ENCODE results near the gene LDLRAD4.

The LDLRAD4 gene

GRCh38 chr18:13568443-13569392, 350.2 kb downstream of the LDLRAD4 start:
- no peak for DNase-seq

DNA sequence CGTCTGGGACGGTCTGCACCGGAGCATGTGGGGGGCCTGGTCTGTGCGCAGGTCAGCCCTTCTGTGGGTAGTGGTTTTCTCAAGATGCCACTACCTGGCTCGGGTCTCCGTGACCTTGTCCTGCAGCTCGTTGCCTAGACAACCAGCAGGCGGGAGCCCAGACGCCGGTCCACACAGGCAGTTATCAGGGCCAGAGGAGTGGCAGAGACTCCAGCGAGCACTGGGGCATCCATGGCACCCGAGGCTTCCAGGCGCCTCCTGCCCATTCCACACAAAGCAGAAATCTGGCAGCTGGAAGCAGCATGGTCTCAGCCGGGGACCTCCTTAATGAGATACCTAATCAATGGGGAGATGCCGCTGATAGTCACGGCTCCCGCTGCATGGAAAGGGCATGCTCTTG, 351.7 kb downstream of the LDLRAD4 start:
- no peak for DNase-seq

DNA sequence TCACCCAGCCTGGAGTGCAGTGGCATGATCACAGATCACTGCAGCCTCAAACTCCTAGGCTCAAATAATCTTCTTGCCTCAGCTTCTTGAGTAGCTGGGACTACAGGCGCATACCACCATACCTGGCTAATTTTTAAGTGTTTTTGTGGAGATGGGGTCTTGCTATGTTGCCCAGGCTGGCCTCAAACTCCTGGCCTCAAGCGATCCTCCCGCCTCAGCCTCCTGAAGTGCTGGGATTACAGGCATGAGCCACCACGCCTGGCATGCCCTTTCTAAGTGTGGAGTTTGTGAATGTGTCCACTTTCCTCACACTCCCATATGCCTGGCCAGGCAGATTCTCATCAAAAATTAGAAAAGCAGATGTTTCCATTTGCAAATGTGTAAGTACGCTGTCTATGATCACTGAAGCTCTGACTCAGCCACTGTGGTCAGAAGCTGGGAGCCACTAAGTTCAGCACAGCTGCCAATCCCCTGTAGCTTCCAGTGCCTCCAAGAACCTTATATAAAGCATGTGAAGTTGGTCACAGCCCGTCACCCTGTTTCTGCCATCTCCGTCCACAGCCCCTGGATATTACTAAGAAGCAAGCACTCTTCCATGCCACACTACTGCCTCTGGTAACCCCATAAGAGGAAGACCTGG, 352.4 kb downstream of the LDLRAD4 start:
- peak; percentile 39 to 59 for DNase-seq

DNA sequence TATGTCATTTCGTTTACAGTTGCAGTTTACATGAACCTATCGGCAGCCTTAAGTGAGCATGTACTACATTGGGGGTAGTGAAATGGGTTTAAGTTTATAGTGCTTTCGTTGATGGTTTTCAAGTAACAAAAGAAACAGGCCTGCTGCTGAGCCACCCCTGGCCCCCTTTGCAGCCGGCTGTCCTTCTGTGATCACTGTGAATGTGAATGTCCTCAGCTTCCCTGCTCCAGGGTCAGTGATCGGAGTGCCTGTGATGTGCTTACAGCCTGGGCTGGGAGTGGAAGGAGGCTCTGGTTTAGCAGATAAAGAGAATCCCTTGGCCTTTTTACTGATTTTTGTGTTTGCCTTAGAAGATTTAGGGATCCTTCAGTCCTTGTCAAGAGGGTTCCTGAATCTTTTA, 353.6 kb downstream of the LDLRAD4 start:
- no peak for DNase-seq

- DNase-seq: no peak
Observed at GRCh38 chr18:13572721-13573120, 354.2 kb downstream of the LDLRAD4 start.

DNA sequence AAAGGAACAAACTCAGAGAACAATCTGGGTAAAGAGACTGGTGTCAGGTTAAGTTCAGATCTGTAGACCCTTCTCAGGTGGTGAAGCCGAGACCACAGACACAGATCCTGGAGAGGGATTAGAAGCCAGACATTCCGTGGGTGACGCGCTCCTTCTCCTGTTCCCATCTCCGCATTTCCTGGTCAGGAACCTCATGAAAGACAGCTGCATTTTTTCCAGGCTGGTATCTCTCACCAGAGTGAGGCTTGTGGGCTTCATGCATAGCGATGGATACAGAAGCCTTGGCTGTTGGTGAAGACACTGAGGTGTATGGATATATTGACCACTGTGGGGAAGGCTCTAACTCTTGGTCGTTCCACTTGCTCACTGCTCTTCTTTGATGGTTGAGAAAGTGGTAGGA, 355.2 kb downstream of the LDLRAD4 start:
- no peak for DNase-seq

DNA sequence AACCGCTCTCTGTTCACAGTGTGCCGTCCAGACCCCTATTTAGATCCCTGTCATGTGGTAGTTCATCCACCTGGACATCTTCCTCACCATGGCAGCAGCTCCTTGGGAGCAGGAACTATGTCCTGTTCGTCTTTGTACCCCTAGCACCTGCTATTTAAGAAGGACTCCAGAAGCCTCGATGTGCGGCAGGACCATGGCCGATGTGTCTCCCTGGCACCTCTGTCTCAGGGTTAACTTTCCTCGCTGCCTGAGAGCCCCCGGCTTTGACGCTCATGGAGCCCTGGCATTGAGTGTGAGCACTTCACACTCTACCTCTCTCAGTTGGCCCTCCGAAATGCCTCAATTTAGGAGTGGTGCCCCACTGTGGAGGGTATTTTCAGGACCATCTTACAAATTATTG, 355.8 kb downstream of the LDLRAD4 start:
- DNase-seq: no peak

GRCh38 chr18:13574761-13575160, 356.2 kb downstream of the LDLRAD4 start:
- DNase-seq: no peak

GRCh38 chr18:13576598-13576997, 358.0 kb downstream of the LDLRAD4 start:
- no peak for DNase-seq

GRCh38 chr18:13577091-13577697, 358.6 kb downstream of the LDLRAD4 start:
- peak; percentile 94 for DNase-seq

GRCh38 chr18:13577781-13578180, 359.2 kb downstream of the LDLRAD4 start:
- DNase-seq: no peak

DNA sequence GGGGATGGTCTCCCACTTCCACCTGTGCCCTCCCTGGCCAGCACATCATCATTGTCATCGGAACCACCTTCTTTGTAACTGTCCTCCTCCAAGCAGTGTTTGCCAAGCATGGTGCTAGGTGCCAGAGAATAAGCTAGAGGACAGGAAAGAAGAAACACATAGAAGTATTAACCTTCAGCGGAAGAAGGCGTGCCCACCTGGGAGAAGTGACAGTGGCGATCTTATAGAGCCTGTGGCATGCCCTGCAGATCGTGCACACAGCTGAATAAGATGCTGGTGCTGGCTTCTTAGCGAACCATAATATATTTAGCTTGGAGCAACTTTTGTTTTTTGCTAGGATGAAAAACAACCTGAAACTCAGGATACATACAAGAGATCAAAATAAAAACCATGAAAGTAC, 359.8 kb downstream of the LDLRAD4 start:
- DNase-seq: no peak

- DNase-seq: peak; percentile 20 to 30
Observed at GRCh38 chr18:13579874-13580273, 361.3 kb downstream of the LDLRAD4 start.

DNA sequence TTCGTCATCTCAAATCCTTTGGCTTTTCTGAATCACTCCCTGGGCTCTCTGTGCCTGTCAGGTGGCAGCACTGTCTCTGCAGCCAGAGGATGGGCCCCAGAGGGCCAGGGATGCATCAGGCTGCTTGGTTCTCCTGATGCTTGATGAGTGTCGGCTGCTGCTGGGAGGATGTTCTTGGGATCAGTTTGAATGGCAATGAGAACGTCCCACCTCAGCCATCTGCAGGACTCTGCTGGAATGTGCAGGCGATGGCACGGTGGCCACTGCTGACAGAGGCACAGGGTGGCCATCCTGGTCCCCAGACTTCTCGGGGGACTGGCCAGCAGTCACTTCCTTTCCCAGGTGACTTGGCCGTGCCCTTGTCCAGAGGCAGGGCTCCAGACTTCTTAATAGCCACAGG, 361.8 kb downstream of the LDLRAD4 start:
- no peak for DNase-seq

DNA sequence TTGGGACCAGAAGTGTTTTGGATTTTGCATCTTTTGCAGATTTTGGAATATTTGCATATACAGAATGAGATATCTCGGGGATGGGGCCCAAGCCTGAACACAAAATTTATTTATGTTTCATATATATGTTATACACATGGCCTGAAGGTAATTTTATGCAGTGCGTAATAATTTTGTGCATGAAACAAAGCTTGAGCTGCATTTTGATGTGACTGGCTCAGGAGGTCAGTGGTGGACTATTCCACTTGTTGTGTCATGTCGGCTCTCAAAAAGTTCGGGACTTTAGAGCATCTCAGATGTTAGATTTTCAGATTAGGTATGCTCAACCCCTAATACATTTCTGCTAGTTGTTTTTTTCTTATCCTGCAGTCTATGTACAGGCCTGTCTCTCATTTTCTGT, 362.4 kb downstream of the LDLRAD4 start:
- DNase-seq: no peak

GRCh38 chr18:13581496-13582177, 363.1 kb downstream of the LDLRAD4 start:
- DNase-seq: no peak

DNA sequence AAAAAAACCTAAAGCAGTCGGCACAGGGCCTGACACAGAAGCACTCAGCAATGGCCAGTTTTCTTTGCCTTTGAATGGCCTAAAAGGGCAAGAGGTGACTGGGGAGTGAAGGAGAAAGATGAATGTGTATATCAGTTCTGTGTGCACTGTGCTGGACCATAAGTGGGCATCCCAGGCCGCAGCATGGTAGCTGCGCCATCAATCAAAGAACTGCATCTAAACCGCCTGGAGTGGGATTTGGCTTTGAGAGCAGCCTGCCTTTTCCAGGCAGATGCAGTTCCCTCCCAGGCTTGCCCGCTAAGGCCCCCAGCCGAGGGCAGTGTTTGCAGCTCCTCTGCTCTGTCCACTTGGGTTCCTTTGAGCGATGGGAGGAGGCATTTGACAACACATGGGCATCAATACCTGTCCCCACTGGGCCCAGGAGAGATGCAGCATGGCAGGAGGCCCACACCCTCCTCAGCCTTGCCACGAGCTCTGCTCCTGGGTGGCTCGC, 363.7 kb downstream of the LDLRAD4 start:
- no peak for DNase-seq

- DNase-seq: no peak
Observed at GRCh38 chr18:13583576-13584550, 365.3 kb downstream of the LDLRAD4 start.

DNA sequence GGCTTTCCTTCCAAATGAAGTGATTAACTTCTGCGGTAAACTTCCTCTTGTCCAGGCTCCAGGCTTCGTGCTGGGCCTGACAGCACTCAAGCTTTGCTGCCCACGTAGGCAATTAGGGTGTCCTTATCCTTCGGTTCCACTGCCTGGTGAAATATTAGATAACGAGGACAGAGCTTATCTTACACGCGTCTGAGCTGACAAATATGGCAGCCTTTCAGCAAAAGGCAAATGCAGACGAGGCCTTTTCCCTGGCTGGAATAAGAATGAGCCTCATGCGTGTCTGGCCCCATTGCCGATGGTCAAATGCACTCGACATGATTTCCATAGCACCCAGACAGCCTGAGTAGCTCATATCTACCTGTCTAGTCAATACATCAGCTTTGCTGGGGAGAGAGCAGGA, 366.3 kb downstream of the LDLRAD4 start:
- no peak for DNase-seq

GRCh38 chr18:13585379-13586153, 367.0 kb downstream of the LDLRAD4 start:
- DNase-seq: peak; percentile 24 to 36

DNA sequence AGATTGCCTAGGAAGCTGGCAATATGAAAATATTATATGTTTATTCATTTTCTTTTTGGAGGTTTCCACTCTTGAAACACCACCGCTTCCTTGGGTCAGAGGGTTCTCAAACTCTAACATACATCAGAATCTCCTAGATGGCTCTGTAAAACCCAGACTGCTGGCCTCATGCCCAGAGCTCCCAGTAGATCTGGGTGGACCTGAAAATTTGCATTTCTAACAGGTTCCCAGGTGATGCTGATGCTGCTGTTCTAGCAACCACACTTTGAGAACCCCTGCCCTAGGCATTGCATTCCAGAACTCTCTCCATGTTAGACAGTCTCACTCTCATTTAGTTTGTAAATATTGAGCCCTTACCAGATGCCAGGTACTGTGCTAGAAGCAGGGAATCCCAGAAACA, 368.4 kb downstream of the LDLRAD4 start:
- DNase-seq: no peak

Measured in Kasumi-1 (cell line).